ENCODE measurements around the gene EGLN3.

Gene EGLN3

GRCh38 chr14:33936391-33936790 lies 14.5 kb downstream of the EGLN3 start:
- no peak overlapping the region for H3K4me3 ChIP-seq (ENCODE audit: low read length)
- TF ChIP-seq, protein P1, sequence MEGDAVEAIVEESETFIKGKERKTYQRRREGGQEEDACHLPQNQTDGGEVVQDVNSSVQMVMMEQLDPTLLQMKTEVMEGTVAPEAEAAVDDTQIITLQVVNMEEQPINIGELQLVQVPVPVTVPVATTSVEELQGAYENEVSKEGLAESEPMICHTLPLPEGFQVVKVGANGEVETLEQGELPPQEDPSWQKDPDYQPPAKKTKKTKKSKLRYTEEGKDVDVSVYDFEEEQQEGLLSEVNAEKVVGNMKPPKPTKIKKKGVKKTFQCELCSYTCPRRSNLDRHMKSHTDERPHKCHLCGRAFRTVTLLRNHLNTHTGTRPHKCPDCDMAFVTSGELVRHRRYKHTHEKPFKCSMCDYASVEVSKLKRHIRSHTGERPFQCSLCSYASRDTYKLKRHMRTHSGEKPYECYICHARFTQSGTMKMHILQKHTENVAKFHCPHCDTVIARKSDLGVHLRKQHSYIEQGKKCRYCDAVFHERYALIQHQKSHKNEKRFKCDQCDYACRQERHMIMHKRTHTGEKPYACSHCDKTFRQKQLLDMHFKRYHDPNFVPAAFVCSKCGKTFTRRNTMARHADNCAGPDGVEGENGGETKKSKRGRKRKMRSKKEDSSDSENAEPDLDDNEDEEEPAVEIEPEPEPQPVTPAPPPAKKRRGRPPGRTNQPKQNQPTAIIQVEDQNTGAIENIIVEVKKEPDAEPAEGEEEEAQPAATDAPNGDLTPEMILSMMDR (conservative IDR thresholded peaks at IDR 0.05; ENCODE audit: low read length) = no peak
- no peak for DNase-seq (ENCODE audit: low read depth)

GRCh38 chr14:33934938-33935337 lies 15.9 kb downstream of the EGLN3 start:
- H3K4me3 ChIP-seq (ENCODE audit: low read length) = no peak overlapping the region
- TF ChIP-seq, protein P1 (conservative IDR thresholded peaks at IDR 0.05; ENCODE audit: low read length) = no peak
- no peak for DNase-seq (ENCODE audit: low read depth)

DNA sequence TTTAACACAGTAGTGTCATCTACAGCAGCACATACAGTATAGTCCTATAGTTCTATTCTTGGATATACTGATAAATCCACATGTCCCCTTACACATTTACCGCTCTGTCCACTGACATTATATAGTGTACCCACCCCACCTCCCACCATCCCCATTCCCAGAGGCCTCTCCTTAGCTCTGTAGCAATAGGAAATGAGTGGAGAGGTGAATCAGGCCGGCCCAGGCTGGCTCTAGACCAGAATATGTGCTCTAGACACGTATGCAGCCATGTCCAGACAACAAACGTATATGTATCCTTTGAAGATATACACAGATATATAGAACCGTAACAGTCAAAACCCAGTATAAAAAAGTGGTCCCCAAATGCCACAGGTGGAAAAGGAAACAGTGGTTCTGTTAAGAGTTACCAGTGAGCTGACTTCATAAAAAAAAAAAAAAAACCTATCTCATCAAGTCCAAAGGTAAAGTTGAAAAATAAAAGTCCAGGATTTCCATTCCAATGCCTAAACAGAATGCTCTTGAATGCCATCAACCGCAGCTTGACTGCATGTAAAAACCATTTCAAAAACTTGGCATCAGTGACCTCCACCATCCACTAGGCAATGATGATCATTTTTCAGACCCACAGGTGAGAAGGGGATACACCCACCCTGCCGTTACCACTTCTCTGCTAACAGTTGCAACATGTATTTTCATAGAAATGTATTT lies 16.7 kb downstream of the EGLN3 start:
- no peak overlapping the region for H3K4me3 ChIP-seq (ENCODE audit: low read length)

GRCh38 chr14:33933386-33933933 lies 17.4 kb downstream of the EGLN3 start:
- H3K4me3 ChIP-seq (ENCODE audit: low read length) = no peak overlapping the region
- no peak for DNase-seq (ENCODE audit: low read depth)
- TF ChIP-seq, protein P1 (conservative IDR thresholded peaks at IDR 0.05; ENCODE audit: low read length) = no peak

More for the DNA sequence above, 16.7 kb downstream of the EGLN3 start:
- TF ChIP-seq, protein P1 (conservative IDR thresholded peaks at IDR 0.05; ENCODE audit: low read length) = no peak
- no peak for DNase-seq (ENCODE audit: low read depth)

GRCh38 chr14:33932576-33933345 lies 18.1 kb downstream of the EGLN3 start:
- TF ChIP-seq, protein P1 (conservative IDR thresholded peaks at IDR 0.05; ENCODE audit: low read length) = no peak
- no peak for DNase-seq (ENCODE audit: low read depth)
- H3K4me3 ChIP-seq (ENCODE audit: low read length) = no peak overlapping the region

- DNase-seq (ENCODE audit: low read depth) = no peak
- H3K4me3 ChIP-seq (ENCODE audit: low read length) = no peak overlapping the region
- TF ChIP-seq, protein P1 (conservative IDR thresholded peaks at IDR 0.05; ENCODE audit: low read length) = no peak
Observed at GRCh38 chr14:33932033-33932432, 18.8 kb downstream of the EGLN3 start.
